Activated CD8-positive, alpha-beta T cell treated with anti-CD3 and anti-CD28 coated beads, Interleukin-2, amount 10 ng/mL, durations not matched to agents 7 days and 5 days (primary cell): ENCODE data around the gene AHSG. TPM values are rescaled to one million over a fixed set of nuclear protein-coding genes. Genes with fewer than 3 reads are reported as not detected.

Experiments used
- ATAC-seq: fragments of 150-1000 bp; cut with Tn5 transposase; one replicate; pipeline ENCODE4 v1.10.0; 2021; ENCODE audit warnings: moderate library complexity
- CTCF ChIA-PET: fragments of 350-600 bp; sonication (Branson Sonifier 250); formaldehyde crosslinking; loops from one replicate; lab custom pipeline; 2021; ENCODE audit warnings: antibody characterized with exemption; lab: Charles Lee
- POLR2A ChIA-PET: fragments of 350-600 bp; sonication (Branson Sonifier 250); formaldehyde crosslinking; loops from one replicate; lab custom pipeline; 2021; ENCODE audit warnings: antibody characterized with exemption; lab: Charles Lee
- DNase-seq: peaks from one replicate; pipeline ENCODE4 v3.0.0-alpha.2; 2020
- H3K27ac Mint-ChIP-seq: one replicate; pipeline ENCODE4 v1.8.0; 2021; ENCODE audit warnings: mild to moderate bottlenecking, mixed read lengths
- H3K27me3 Mint-ChIP-seq: one replicate; pipeline ENCODE4 v1.8.0; 2021; ENCODE audit warnings: low read depth, mixed read lengths
- H3K36me3 Mint-ChIP-seq: one replicate; pipeline ENCODE4 v1.8.0; 2021; ENCODE audit warnings: low read depth, mixed read lengths
- H3K4me1 Mint-ChIP-seq: one replicate; pipeline ENCODE4 v1.8.0; 2021; ENCODE audit warnings: low read depth, mixed read lengths
- H3K4me3 Mint-ChIP-seq: one replicate; pipeline ENCODE4 v1.8.0; 2021; ENCODE audit warnings: mild to moderate bottlenecking, mixed read lengths
- H3K9me3 Mint-ChIP-seq: one replicate; pipeline ENCODE4 v1.8.0; 2022; ENCODE audit warnings: mixed read lengths; ENCODE audit not compliant: insufficient read depth
- total RNA-seq, 2 experiments: library from RNA; stranded (reverse); gene quantifications; one replicate each; pipeline ENCODE4 v1.2.3, GENCODE V29; 2021

AHSG gene
- total RNA-seq, 2 experiments from 2014 or later, result not detected

- Mint-ChIP-seq H3K4me1 (peaks cover 24% of the 10 kb centered on the region), H3K27me3 (peaks cover 47% of the 10 kb centered on the region), H3K27ac (no peak overlapping the region), H3K4me3 (no peak overlapping the region), H3K36me3 (no peaks in the 10 kb centered on the region), H3K9me3 (no peaks in the 10 kb centered on the region)
- ChIA-PET POLR2A (interaction anchor here (2.0 kb wide), 1 partner anchor 48 kb away, joined by 7 read pairs; the partner anchor contains the start of gene DNAJB11), CTCF (interaction anchor here (0.6 to 6.6 kb wide), 14 partner anchors 10 to 1365 kb away, joined by 3 to 164 read pairs (median 6); partner anchors contain the start of genes DNAJB11 and TBCCD1)
- DNase-seq (no peak), ATAC-seq (no peak)
Measured at GRCh38 chr3:186618318-186618938, 5.6 kb downstream of the AHSG start.

GRCh38 chr3:186619787-186620212 lies 6.9 kb downstream of the AHSG start:
- Mint-ChIP-seq H3K36me3 (no peaks in the 10 kb centered on the region), H3K27ac (no peak overlapping the region), H3K4me3 (no peak overlapping the region), H3K4me1 (peaks cover 18% of the 10 kb centered on the region), H3K27me3 (peaks cover 38% of the 10 kb centered on the region), H3K9me3 (no peaks in the 10 kb centered on the region)
- DNase-seq (no peak), ATAC-seq (no peak)
- CTCF ChIA-PET, result interaction anchor here (0.9 to 1.4 kb wide), 2 partner anchors 79 to 201 kb away, joined by 3 to 4 read pairs; no protein-coding TSS in a partner anchor
- POLR2A ChIA-PET, result no interaction called here

- Mint-ChIP-seq H3K27me3 (peaks cover 36% of the 10 kb centered on the region), H3K4me1 (peaks cover 16% of the 10 kb centered on the region), H3K27ac (no peak overlapping the region), H3K4me3 (no peak overlapping the region), H3K36me3 (no peaks in the 10 kb centered on the region), H3K9me3 (no peaks in the 10 kb centered on the region)
- ChIA-PET POLR2A (interaction anchor here (0.6 kb wide), 1 partner anchor 51 kb away, joined by 3 read pairs; no protein-coding TSS in a partner anchor), CTCF (interaction anchor here (0.9 to 1.4 kb wide), 2 partner anchors 80 to 201 kb away, joined by 3 to 4 read pairs; no protein-coding TSS in a partner anchor)
- ATAC-seq (no peak), DNase-seq (no peak)
Measured at GRCh38 chr3:186620213-186621092, 7.6 kb downstream of the AHSG start.

GRCh38 chr3:186621894-186622650 lies 9.2 kb downstream of the AHSG start:
- no peak overlapping the region for H3K27ac Mint-ChIP-seq
- no peak overlapping the region for H3K4me3 Mint-ChIP-seq
- ChIA-PET CTCF (interaction anchor here (5.6 kb wide), 1 partner anchor 7 kb away, joined by 65 read pairs; no protein-coding TSS in a partner anchor), POLR2A (interaction anchor here (1.1 kb wide), 1 partner anchor 47 kb away, joined by 3 read pairs; no protein-coding TSS in a partner anchor)
- no peaks in the 10 kb centered on the region for H3K9me3 Mint-ChIP-seq
- no peaks in the 10 kb centered on the region for H3K36me3 Mint-ChIP-seq
- ATAC-seq (no peak), DNase-seq (no peak)
- peaks cover 34% of the 10 kb centered on the region for H3K27me3 Mint-ChIP-seq
- H3K4me1 Mint-ChIP-seq, result peaks cover 6% of the 10 kb centered on the region

GRCh38 chr3:186622651-186623310 lies 9.9 kb downstream of the AHSG start:
- Mint-ChIP-seq H3K27me3 (peaks cover 30% of the 10 kb centered on the region), H3K9me3 (no peaks in the 10 kb centered on the region), H3K27ac (no peak overlapping the region), H3K4me1 (no peaks in the 10 kb centered on the region), H3K36me3 (no peaks in the 10 kb centered on the region), H3K4me3 (no peak overlapping the region)
- POLR2A ChIA-PET, result interaction anchor here (1.1 kb wide), 1 partner anchor 48 kb away, joined by 3 read pairs; no protein-coding TSS in a partner anchor
- no peak for ATAC-seq
- DNase-seq, result no peak
- CTCF ChIA-PET, result interaction anchor here (0.7 to 5.6 kb wide), 2 partner anchors 7 to 855 kb away, joined by 3 to 65 read pairs; no protein-coding TSS in a partner anchor

GRCh38 chr3:186624598-186624997 lies 11.7 kb downstream of the AHSG start:
- H3K36me3 Mint-ChIP-seq, result no peaks in the 10 kb centered on the region
- POLR2A ChIA-PET, result no interaction called here
- peaks cover 23% of the 10 kb centered on the region for H3K27me3 Mint-ChIP-seq
- H3K9me3 Mint-ChIP-seq, result no peaks in the 10 kb centered on the region
- H3K4me1 Mint-ChIP-seq, result no peaks in the 10 kb centered on the region
- CTCF ChIA-PET, result interaction anchor here (1.2 to 5.6 kb wide), 2 partner anchors 9 to 196 kb away, joined by 3 to 65 read pairs; no protein-coding TSS in a partner anchor
- ATAC-seq, result no peak
- H3K4me3 Mint-ChIP-seq, result no peak overlapping the region
- no peak for DNase-seq
- no peak overlapping the region for H3K27ac Mint-ChIP-seq

- ATAC-seq (no peak), DNase-seq (no peak)
- Mint-ChIP-seq H3K9me3 (no peaks in the 10 kb centered on the region), H3K27ac (no peak overlapping the region), H3K36me3 (no peaks in the 10 kb centered on the region), H3K4me3 (no peak overlapping the region), H3K4me1 (no peaks in the 10 kb centered on the region), H3K27me3 (peaks cover 23% of the 10 kb centered on the region)
- ChIA-PET CTCF (interaction anchor here (1.2 to 5.6 kb wide), 2 partner anchors 10 to 195 kb away, joined by 3 to 65 read pairs; no protein-coding TSS in a partner anchor), POLR2A (no interaction called here)
Measured at GRCh38 chr3:186625600-186626042, 12.8 kb downstream of the AHSG start.

GRCh38 chr3:186626254-186626847 lies 13.5 kb downstream of the AHSG start:
- CTCF ChIA-PET, result interaction anchor here (5.6 kb wide), 1 partner anchor 11 kb away, joined by 65 read pairs; no protein-coding TSS in a partner anchor
- Mint-ChIP-seq H3K36me3 (no peaks in the 10 kb centered on the region), H3K4me1 (no peaks in the 10 kb centered on the region), H3K4me3 (no peak overlapping the region), H3K27ac (no peak overlapping the region), H3K9me3 (no peaks in the 10 kb centered on the region), H3K27me3 (peaks cover 21% of the 10 kb centered on the region)
- POLR2A ChIA-PET, result no interaction called here
- no peak for DNase-seq
- no peak for ATAC-seq

GRCh38 chr3:186627852-186628414 lies 15.1 kb downstream of the AHSG start:
- Mint-ChIP-seq H3K9me3 (no peaks in the 10 kb centered on the region), H3K27me3 (peaks cover 12% of the 10 kb centered on the region), H3K27ac (no peak overlapping the region), H3K36me3 (no peaks in the 10 kb centered on the region), H3K4me1 (no peaks in the 10 kb centered on the region), H3K4me3 (no peak overlapping the region)
- ChIA-PET CTCF (no interaction called here), POLR2A (no interaction called here)
- no peak for DNase-seq
- ATAC-seq, result no peak

GRCh38 chr3:186628756-186629155 lies 15.9 kb downstream of the AHSG start:
- H3K4me3 Mint-ChIP-seq, result no peak overlapping the region
- H3K9me3 Mint-ChIP-seq, result no peaks in the 10 kb centered on the region
- no peak for ATAC-seq
- ChIA-PET POLR2A (no interaction called here), CTCF (no interaction called here)
- no peak overlapping the region for H3K27ac Mint-ChIP-seq
- no peaks in the 10 kb centered on the region for H3K36me3 Mint-ChIP-seq
- DNase-seq, result no peak
- no peaks in the 10 kb centered on the region for H3K4me1 Mint-ChIP-seq
- H3K27me3 Mint-ChIP-seq, result peaks cover 9% of the 10 kb centered on the region
